NB4 (cell line): Measurements from ENCODE around the gene ISCA1.

ENCODE experiments used
- CTCF ChIP-seq: IDR thresholded peaks from one replicate; pipeline ENCODE4 v1.5.1; 2012; ENCODE audit warnings: low read depth, low read length
- MYC ChIP-seq: IDR thresholded peaks from 2 replicates; pipeline ENCODE4 v1.6.1; 2011; ENCODE audit warnings: low read depth, low read length
- POLR2A ChIP-seq: IDR thresholded peaks from 2 replicates; pipeline ENCODE4 v1.6.1; 2011; ENCODE audit warnings: mild to moderate bottlenecking; ENCODE audit not compliant: insufficient read length; ENCODE audit errors: extremely low read depth
- TF ChIP-seq, protein P1 (sequence below): IDR thresholded peaks from 2 replicates; pipeline ENCODE4 v1.6.1; 2011; ENCODE audit warnings: low read depth, low read length

GRCh38 chr9:86222667-86223066 lies 59.7 kb downstream of the ISCA1 start:
- TF ChIP-seq CTCF = no peak
- TF ChIP-seq, protein P1, sequence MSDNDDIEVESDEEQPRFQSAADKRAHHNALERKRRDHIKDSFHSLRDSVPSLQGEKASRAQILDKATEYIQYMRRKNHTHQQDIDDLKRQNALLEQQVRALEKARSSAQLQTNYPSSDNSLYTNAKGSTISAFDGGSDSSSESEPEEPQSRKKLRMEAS = no peak
- no peak for TF ChIP-seq POLR2A
- no peak for TF ChIP-seq MYC
